ENCODE data around the gene CCNE1.

CCNE1 gene

GRCh38 chr19:29811125-29812079 lies at the start of gene CCNE1:
Gene CCNE1 (plus strand): TSS chr19:29811991. CDS start chr19:29812556, 565 bp downstream.
- peak; percentile 92 to 94 for DNase-seq

GRCh38 chr19:29763196-29763595 lies 48.6 kb upstream of the CCNE1 start:
- no peak for DNase-seq

DNA sequence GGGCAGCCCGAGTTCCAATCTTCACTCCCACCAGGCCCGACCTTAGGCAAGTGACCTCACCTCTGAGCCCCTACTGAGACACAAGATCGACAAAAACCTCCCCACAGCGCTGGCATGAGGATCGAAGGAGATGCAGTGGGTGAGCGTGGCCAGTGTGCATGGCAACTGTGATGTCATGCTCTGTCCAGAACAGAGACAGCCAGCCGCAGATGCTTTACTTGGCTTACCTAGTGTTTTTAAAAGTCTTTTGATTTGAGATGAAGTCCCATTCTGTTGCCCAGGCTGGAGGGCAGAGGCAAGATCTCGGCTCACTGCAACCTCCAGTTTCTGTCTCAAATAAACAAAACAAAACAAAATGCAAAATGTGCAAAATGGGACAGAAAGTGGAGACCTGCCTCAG lies 47.4 kb upstream of the CCNE1 start:
- DNase-seq: no peak

- DNase-seq: no peak
Measured at GRCh38 chr19:29766100-29766499, 45.7 kb upstream of the CCNE1 start.

GRCh38 chr19:29767039-29767735 lies 44.6 kb upstream of the CCNE1 start:
- no peak for DNase-seq

- no peak for DNase-seq
Measured at GRCh38 chr19:29768166-29768565, 43.6 kb upstream of the CCNE1 start.

DNA sequence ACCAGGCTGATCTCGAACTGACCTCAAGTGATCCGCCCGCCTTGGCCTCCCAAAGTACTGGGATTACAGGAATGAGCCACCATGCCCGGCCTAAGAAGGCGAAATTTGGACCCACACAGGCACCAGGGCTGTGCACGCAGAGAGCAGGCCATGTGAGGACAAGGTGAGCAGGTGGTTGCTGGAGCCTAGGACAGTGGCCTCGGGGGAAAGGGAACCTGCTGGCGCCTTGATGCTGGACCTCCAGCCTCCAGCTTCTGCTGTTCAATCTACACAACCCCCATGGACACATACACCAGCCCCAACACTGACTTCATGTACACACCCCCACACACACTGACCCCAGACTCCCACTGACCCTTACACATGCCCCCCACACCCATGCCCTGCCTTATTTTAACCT lies 41.8 kb upstream of the CCNE1 start:
- no peak for DNase-seq

DNA sequence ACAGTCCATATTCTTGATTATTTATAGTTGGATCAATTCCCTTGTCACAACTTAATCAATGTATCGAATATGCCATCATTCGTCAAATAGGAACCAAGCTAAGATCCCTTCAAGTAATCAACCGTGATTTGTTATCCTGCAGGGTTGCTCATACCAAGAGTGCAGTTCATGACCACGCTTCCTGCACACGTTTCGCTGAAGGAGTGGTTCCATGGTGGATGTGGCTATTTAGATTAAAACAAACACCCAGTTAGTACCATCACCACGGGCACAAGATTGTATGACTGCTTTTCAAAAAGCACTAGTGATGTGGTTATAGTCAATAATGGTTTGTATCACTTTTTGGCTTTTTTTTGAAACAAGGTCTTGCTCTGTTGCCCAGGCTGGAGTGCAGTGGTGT lies 41.1 kb upstream of the CCNE1 start:
- no peak for DNase-seq

- peak in 1 of 2 donors; percentile 21 for DNase-seq
Measured at GRCh38 chr19:29771708-29772414, 39.9 kb upstream of the CCNE1 start.

DNA sequence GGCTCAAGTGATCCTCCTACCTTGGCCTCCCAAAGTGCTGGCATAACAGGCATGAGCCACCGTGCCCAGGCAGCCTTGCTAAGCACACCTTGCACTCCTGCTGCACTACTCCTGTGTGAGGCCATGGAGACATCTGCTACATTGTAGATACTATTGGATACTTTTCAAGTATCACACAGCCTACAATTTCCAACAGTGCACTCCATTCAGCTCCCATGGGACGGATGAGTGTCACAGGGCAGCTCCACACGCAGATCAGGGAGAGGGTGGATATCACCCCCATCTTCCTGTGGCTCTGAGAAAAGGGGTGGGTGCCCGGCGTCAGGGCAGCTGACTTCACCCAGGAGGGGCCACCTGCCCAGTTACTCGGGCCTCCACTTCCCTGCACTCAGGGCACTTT lies 39.1 kb upstream of the CCNE1 start:
- DNase-seq: no peak

DNA sequence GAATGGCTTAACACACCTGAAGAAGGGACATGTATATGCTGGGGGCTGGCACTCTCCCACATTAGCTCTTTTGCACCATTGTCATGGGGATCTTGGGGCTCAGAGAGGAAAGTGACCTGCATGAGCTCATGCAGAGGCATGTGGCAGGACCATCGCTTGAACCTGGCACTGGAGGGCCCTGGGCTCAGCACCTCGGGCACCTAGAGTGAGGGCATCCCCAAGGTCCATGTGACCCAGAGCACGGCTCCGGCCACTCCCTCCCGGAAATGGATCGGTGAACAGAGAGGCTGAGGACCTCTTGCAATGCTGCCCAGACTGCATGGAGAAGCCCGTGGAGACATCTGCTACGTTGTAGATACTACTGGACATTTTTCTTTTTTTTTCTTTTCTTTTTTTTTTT lies 38.6 kb upstream of the CCNE1 start:
- no peak for DNase-seq

- DNase-seq: no peak
Measured at GRCh38 chr19:29774126-29774525, 37.7 kb upstream of the CCNE1 start.

- DNase-seq: no peak
Measured at GRCh38 chr19:29777781-29778309, 33.9 kb upstream of the CCNE1 start.

- DNase-seq: no peak
Measured at GRCh38 chr19:29779921-29780320, 31.9 kb upstream of the CCNE1 start.

DNA sequence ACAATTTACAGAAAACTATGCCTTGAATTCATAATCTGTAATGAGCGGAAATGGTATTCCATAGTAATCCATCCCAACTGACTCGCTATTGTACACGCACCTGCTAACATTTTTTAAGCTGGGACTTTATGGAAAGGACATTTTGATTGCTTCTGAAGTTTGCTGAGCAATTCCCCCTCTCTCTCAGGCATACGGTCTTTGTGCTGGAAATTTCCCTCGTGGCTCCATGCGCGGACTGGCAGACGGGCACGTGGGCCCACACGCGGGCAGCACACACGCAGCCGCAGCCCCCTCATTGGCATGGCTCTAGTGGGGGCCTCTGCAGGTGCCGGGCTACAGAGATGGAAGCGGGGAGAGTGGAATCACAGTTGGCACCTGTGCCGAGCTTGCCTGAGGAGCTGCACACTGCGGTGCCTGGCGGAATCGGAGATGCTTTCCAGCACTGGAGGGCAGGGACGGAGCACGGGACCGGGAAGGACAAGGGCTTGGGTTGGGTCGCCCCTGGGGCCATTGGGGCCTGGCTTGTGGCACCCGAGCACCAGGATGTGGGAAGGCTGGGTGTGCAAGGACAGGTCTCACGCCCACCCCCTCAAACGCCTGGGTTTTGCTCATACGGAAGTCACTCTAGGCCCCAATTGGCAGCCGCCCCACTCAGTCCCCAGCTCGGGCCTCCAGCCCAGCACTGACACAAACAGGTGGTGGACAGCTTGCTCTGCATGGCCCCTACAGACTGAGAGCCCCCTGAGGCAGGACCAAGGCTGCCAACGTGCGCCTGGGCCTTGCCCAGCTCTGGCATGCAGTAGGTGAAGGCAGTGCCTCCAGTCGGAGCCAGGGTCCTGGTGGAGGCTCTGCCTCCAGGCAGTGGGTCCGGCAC lies 30.2 kb upstream of the CCNE1 start:
- no peak for DNase-seq

GRCh38 chr19:29782260-29782580 lies 29.6 kb upstream of the CCNE1 start:
- DNase-seq: no peak

GRCh38 chr19:29783627-29784190 lies 28.1 kb upstream of the CCNE1 start:
- no peak for DNase-seq

DNA sequence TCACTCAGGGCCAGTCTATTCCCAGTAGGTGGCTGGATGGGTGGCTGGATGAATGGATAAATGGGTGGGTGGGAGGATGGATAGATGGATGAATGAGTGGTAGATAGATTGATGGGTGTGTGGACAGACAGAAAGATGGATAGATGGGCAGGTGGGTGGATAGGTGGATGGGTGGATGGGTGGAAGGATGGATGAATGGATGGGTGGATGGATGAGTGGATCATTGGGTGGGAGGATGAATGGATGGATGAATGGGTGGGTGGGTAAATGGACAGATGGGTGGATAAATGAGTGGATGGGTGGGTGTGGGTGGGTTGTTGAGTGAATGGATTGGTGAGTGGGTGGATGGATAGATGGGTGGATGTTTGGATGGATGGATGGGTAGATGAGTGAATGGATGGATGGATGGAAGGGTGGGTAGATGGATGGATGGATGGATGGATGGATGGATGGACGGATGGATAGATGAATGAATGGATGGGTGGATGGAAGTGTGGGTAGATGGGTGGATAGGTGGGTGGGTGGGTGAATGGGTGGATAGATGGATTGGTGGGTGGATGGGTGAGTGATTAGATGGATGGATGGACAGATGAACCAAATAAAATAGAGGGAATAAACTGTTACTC lies 27.1 kb upstream of the CCNE1 start:
- no peak for DNase-seq

GRCh38 chr19:29785360-29785759 lies 26.4 kb upstream of the CCNE1 start:
- DNase-seq: no peak

GRCh38 chr19:29785955-29786589 lies 25.7 kb upstream of the CCNE1 start:
- DNase-seq: no peak

GRCh38 chr19:29787281-29787680 lies 24.5 kb upstream of the CCNE1 start:
- DNase-seq: no peak

All from CD4-positive, alpha-beta T cell treated with Interleukin-4 for 1 hour (primary cell).